GM12878 (cell line): ENCODE results near the gene SULF2. TPM values are rescaled to one million over a fixed set of nuclear protein-coding genes. Genes with fewer than 3 reads are reported as not detected.
A peak's percentile ranks its signal among the peaks of the same experiment; 100 is the strongest.

Experiments used
- ATAC-seq: fragments of 200-7000 bp; cut with Tn5 transposase; 3 replicates; pipeline ENCODE4 v1.9.1; 2020; ENCODE audit warnings: mild to moderate bottlenecking, moderate library complexity
- BruUV-seq: library from RNA; stranded (reverse); fragments of 400-500 nt; replicated peaks from 2 replicates; lab custom pipeline; 2021; lab: Mats Ljungman, UMichigan
- CTCF ChIA-PET: fragments of 300-600 bp; sonication (Branson Sonifier 250); formaldehyde crosslinking; extraction: SDS; loops from one replicate; lab custom pipeline; 2021; ENCODE audit warnings: inconsistent platforms; lab: Yijun Ruan, JAX
- POLR2A ChIA-PET: fragments of 350-600 bp; formaldehyde crosslinking; extraction: SDS; loops from one replicate; lab custom pipeline; 2021; ENCODE audit warnings: inconsistent platforms; lab: Charles Lee
- RAD21 ChIA-PET: fragments of 300-600 bp; sonication (Branson Sonifier 250); formaldehyde crosslinking; loops from one replicate; lab custom pipeline; 2023; ENCODE audit warnings: antibody characterized with exemption; ENCODE audit not compliant: unreplicated experiment; lab: Charles Lee
- SMC1A ChIA-PET: fragments of 300-600 bp; sonication (Branson Sonifier 250); formaldehyde crosslinking; loops from one replicate; lab custom pipeline; 2023; ENCODE audit not compliant: unreplicated experiment, uncharacterized antibody; lab: Charles Lee
- DNase-seq: peaks from one replicate; pipeline ENCODE4 v3.0.0-alpha.2; 2011; ENCODE audit warnings: low read depth, low spot score
- FAIRE-seq: peaks from 3 replicates; lab custom pipeline; 2011; peaks lifted over from hg19 to GRCh38; lab: Jason Lieb, UNC
- H2AFZ ChIP-seq: 2 replicates; pipeline ENCODE4 v1.6.0; 2011; ENCODE audit warnings: low read depth, low read length, control low read depth; ENCODE audit not compliant: control insufficient read depth
- H3K27ac ChIP-seq: 2 replicates; pipeline ENCODE4 v1.5.1; 2011; ENCODE audit warnings: control low read depth; ENCODE audit not compliant: control insufficient read depth, insufficient read depth
- H3K27me3 ChIP-seq, 2 experiments: replicated peaks in 1 of 2; 2 replicates each; pipeline versions ENCODE4 v1.6.0 to v1.6.1; 2011; ENCODE audit warnings: low read length in 1 of 2; ENCODE audit not compliant: control insufficient read depth in 2 of 2, insufficient read depth in 2 of 2
- H3K36me3 ChIP-seq, 2 experiments: 2 replicates each; pipeline ENCODE4 v1.5.1; 2011; ENCODE audit warnings: low read length in 1 of 2; ENCODE audit not compliant: control insufficient read depth in 2 of 2, insufficient read depth in 2 of 2
- H3K4me1 ChIP-seq: 2 replicates; pipeline ENCODE4 v1.6.1; 2011; ENCODE audit warnings: mild to moderate bottlenecking, low read length, moderate library complexity, mixed read lengths; ENCODE audit not compliant: control insufficient read depth, insufficient read depth
- H3K4me2 ChIP-seq: 2 replicates; pipeline ENCODE4 v1.6.0; 2011; ENCODE audit warnings: control low read depth; ENCODE audit not compliant: control insufficient read depth, insufficient read depth
- H3K4me3 ChIP-seq: fragments of 200-600 bp; sonication (generic); 2 replicates; pipeline ENCODE4 v1.5.1; 2016
- H3K79me2 ChIP-seq: 2 replicates; pipeline ENCODE4 v1.6.0; 2011; ENCODE audit warnings: low read length; ENCODE audit not compliant: control insufficient read depth, insufficient read depth
- H3K9ac ChIP-seq: 2 replicates; pipeline ENCODE4 v1.8.0; 2011; ENCODE audit warnings: low read length, control low read depth, mixed read lengths; ENCODE audit not compliant: control insufficient read depth, insufficient read depth
- H3K9me3 ChIP-seq: replicated peaks from 3 replicates; pipeline ENCODE4 v1.5.1; 2011; ENCODE audit warnings: mild to moderate bottlenecking, low read length; ENCODE audit not compliant: control insufficient read depth, insufficient read depth
- H4K20me1 ChIP-seq: 2 replicates; pipeline ENCODE4 v1.6.0; 2011; ENCODE audit not compliant: control insufficient read depth, insufficient read depth
- DPF2 ChIP-seq: fragments of 450-650 bp; IDR thresholded peaks from 2 replicates; pipeline ENCODE4 v1.6.1; 2017; ENCODE audit warnings: mild to moderate bottlenecking
- POLR2AphosphoS5 ChIP-seq: IDR thresholded peaks from 2 replicates; pipeline ENCODE4 v1.6.1; 2011; ENCODE audit warnings: mild to moderate bottlenecking, low read length, inconsistent platforms
- WGBS: methylation state at CpG from one replicate; pipeline ENCODE4 v1.1.6; 2016; ENCODE audit warnings: low lambda C conversion rate; ENCODE audit not compliant: insufficient replicate concordance, insufficient coverage; ENCODE audit errors: missing lambda C conversion rate; 5-methylcytosine and 5-hydroxymethylcytosine counted together
- in situ Hi-C: fragments of 300-500 bp; cut with MboI; formaldehyde crosslinking; loops from 9 replicates; pipeline ENCODE4 v1.14.3; 2018; ENCODE audit warnings: mixed read lengths
- intact Hi-C: fragments of 100-400 bp; cut with micrococcal nuclease; formaldehyde crosslinking; loops from one replicate; pipeline ENCODE4 v1.14.2; 2022; ENCODE audit not compliant: unreplicated experiment
- polyA plus RNA-seq, 11 experiments: library from polyadenylated mRNA; depleted of rRNA in 4 of 11; unstranded in 6 of 11; stranded (reverse) in 5 of 11; fragments of >200 nt; fragmentation: Nextera tagmentation in 4 of 11; fragmentation: Illumina TruSeq in 1 of 11; extraction: Ambion mirVana in 4 of 11; extraction: Trizol in 1 of 11; gene quantifications; 1 replicate in 1 of 11; 2 replicates in 10 of 11; pipeline versions ENCODE4 v1.2.1 to v1.2.3, GENCODE V29; 2011 to 2016; ENCODE audit warnings: inconsistent platforms in 2 of 11, missing spikeins in 2 of 11, low read depth in 1 of 11
- total RNA-seq, 4 experiments: library from RNA; depleted of rRNA in 3 of 4; stranded (reverse); fragments of >200 nt in 3 of 4; fragmentation: Illumina TruSeq in 1 of 4; extraction: Trizol in 1 of 4; gene quantifications; 2 replicates each; pipeline versions ENCODE4 v1.2.1 to v1.2.3, GENCODE V29; 2013 to 2021
- TF ChIP-seq, protein P1 (sequence below), 3 experiments: IDR thresholded peaks in 2 of 3; conservative IDR thresholded peaks in 1 of 3; 2 replicates each; pipeline ENCODE4 v1.5.1; 2011; ENCODE audit warnings: low read depth in 3 of 3, low read length in 3 of 3, mild to moderate bottlenecking in 3 of 3, control low read depth in 2 of 3, moderate library complexity in 2 of 3, inconsistent platforms in 1 of 3, mixed read lengths in 1 of 3; ENCODE audit not compliant: control insufficient read depth in 2 of 3, insufficient read depth in 1 of 3; ENCODE audit errors: extremely low read depth in 1 of 3
- TF ChIP-seq, protein P2 (sequence below): IDR thresholded peaks from 2 replicates; pipeline ENCODE4 v1.6.1; 2012; ENCODE audit warnings: low read length, inconsistent platforms

The SULF2 gene
- total and polyA plus RNA-seq, 10 of the 15 experiments (the other 5 are each of a cell fraction or from before 2014, with no cell fraction given): 0.69 to 4.1 (median 1.6) TPM

DNA sequence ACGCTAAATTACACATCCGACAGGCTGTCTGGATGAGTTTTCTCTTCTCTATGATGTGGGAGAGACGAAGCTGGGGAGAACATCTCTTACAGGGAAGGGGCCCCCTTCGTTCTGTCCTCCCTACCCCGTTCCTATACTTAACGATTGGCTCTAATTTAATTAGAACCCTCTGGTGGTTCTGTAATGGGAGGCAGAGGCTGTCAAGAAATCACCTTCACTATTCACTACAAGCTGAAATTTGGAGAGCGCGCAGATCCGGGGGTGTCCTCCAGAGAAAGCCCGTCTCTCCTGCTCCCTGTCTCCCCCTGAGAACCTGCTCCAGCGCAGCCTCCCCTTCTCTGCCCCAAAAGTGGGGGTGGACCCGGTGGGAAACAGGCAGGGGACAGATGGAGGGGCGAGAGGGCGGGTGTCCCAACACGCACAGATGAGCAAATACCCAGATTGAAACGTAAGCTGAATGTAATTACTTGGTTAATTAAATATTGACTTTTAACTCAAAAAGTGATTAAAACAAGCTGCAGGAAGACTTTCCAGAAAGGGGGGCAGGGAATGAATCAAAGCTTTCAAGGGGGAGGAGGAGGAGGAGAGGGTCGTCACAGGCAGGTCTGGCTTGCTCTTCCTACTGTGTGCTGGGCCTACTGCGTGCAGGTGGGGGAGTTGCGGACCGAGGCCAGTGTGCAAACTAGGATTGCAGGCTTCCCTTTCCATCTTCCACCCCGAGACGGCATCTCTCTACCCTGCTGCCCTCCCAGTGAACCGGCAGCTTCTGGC lies 1.3 kb downstream of the SULF2 start:
- no peaks in the 10 kb centered on the region for H4K20me1 ChIP-seq
- no peak overlapping the region for H3K9ac ChIP-seq
- no peak for TF ChIP-seq POLR2AphosphoS5
- TF ChIP-seq DPF2: peak; percentile 71
- TF ChIP-seq, all 136 proteins: peak for 1
- H3K27ac ChIP-seq: no peak overlapping the region
- ChIA-PET POLR2A (interaction anchor here (0.6 kb wide), 1 partner anchor 693 kb away, joined by 4 read pairs; no protein-coding TSS in a partner anchor), RAD21 (no interaction called here), SMC1A (interaction anchor here (1.5 kb wide), 1 partner anchor 103 kb away, joined by 3 read pairs; no protein-coding TSS in a partner anchor), CTCF (interaction anchor here (0.6 kb wide), 1 partner anchor 106 kb away, joined by 3 read pairs; no protein-coding TSS in a partner anchor)
- H3K9me3 ChIP-seq: no peaks in the 10 kb centered on the region
- no peak for DNase-seq
- intact Hi-C loops: loop anchor here (5.0 kb wide), 1 partner anchor 107 kb away; no protein-coding TSS in a partner anchor
- no peak for FAIRE-seq
- 44% methylated on average over 23 of the region's 23 CpGs for WGBS
- no peak overlapping the region for H2AFZ ChIP-seq
- H3K79me2 ChIP-seq: no peaks in the 10 kb centered on the region
- 0 out of 2 replicates have a peak, but pooled peaks cover 2% of the 10 kb centered on the region for H3K4me1 ChIP-seq
- no peaks in the 10 kb centered on the region for H3K36me3 ChIP-seq
- ATAC-seq: no peak
- H3K27me3 ChIP-seq: peaks cover 6 to 20% of the 10 kb centered on the region in 2 experiments
- in situ Hi-C loops: no loop called here
- BruUV-seq: no TSS peak
- H3K4me2 ChIP-seq: peak overlapping the region; percentile 92
- no peak overlapping the region for H3K4me3 ChIP-seq

DNA sequence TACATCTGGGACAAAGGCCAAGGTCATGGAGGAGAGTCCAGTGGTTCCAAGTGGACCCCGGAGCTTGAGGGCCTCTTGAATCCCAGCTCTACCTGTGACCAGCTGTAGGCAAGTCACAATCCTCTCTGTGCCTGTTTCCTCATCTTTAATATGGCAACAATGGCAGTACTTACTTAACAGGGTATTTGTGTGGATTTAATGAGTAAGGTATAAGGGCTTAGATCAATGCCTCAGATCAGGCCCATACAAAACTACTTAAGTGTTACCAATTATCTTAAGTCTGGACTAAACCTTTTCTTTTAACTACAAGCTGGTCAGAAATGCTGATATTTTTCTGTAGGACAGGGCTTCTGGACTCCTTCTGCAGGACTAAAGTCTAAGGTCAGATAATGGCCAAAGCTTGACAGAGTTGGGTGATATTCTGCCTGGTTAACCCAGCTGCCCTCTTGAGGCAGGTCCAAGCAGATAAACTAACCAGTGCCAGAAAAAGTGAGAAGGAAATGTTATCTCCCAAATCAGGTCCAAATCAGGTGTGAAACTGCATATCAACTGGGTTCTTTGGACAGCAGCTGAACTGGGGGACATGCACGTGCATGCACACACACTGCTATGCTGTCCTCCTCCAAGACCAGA lies 2.2 kb downstream of the SULF2 start:
- Histone ChIP-seq H3K9me3 (no peaks in the 10 kb centered on the region), H3K4me1 (0 out of 2 replicates have a peak, but pooled peaks cover 2% of the 10 kb centered on the region), H3K27ac (no peak overlapping the region), H4K20me1 (no peaks in the 10 kb centered on the region), H3K79me2 (no peaks in the 10 kb centered on the region), H3K4me2 (no peak overlapping the region), H2AFZ (no peak overlapping the region), H3K27me3 (peaks cover 6 to 18% of the 10 kb centered on the region in 2 experiments)
- RAD21 ChIA-PET: no interaction called here
- FAIRE-seq: no peak
- in situ Hi-C loops (no loop called here), intact Hi-C loops (loop anchor here (5.0 kb wide), 1 partner anchor 106 kb away; no protein-coding TSS in a partner anchor)
- no peak for ATAC-seq
- TF ChIP-seq, protein P1, sequence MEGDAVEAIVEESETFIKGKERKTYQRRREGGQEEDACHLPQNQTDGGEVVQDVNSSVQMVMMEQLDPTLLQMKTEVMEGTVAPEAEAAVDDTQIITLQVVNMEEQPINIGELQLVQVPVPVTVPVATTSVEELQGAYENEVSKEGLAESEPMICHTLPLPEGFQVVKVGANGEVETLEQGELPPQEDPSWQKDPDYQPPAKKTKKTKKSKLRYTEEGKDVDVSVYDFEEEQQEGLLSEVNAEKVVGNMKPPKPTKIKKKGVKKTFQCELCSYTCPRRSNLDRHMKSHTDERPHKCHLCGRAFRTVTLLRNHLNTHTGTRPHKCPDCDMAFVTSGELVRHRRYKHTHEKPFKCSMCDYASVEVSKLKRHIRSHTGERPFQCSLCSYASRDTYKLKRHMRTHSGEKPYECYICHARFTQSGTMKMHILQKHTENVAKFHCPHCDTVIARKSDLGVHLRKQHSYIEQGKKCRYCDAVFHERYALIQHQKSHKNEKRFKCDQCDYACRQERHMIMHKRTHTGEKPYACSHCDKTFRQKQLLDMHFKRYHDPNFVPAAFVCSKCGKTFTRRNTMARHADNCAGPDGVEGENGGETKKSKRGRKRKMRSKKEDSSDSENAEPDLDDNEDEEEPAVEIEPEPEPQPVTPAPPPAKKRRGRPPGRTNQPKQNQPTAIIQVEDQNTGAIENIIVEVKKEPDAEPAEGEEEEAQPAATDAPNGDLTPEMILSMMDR (IDR thresholded peaks at IDR 0.05 in 2 of 3, conservative IDR thresholded peaks at IDR 0.05 in 1 of 3; ENCODE audit: control insufficient read depth in 2 of 3, extremely low read depth in 1 of 3, insufficient read depth in 1 of 3, low read depth in 3 of 3, low read length in 3 of 3): peak in 1 of 3 experiments; percentile 22; a peak in 3 of 6 replicates
- TF ChIP-seq, protein P2, sequence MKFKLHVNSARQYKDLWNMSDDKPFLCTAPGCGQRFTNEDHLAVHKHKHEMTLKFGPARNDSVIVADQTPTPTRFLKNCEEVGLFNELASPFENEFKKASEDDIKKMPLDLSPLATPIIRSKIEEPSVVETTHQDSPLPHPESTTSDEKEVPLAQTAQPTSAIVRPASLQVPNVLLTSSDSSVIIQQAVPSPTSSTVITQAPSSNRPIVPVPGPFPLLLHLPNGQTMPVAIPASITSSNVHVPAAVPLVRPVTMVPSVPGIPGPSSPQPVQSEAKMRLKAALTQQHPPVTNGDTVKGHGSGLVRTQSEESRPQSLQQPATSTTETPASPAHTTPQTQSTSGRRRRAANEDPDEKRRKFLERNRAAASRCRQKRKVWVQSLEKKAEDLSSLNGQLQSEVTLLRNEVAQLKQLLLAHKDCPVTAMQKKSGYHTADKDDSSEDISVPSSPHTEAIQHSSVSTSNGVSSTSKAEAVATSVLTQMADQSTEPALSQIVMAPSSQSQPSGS: no peak
- TF ChIP-seq, all 136 proteins: peak for 1
- no peak overlapping the region for H3K4me3 ChIP-seq
- SMC1A ChIA-PET: interaction anchor here (1.5 kb wide), 1 partner anchor 102 kb away, joined by 3 read pairs; no protein-coding TSS in a partner anchor
- DNase-seq: no peak
- POLR2A ChIA-PET: no interaction called here
- H3K9ac ChIP-seq: no peak overlapping the region
- WGBS: 8% methylated on average over 2 of the region's 2 CpGs
- H3K36me3 ChIP-seq: no peaks in the 10 kb centered on the region
- BruUV-seq: no TSS peak
- CTCF ChIA-PET: no interaction called here
